ENCODE data around the gene CIBAR2.

CIBAR2 gene

DNA sequence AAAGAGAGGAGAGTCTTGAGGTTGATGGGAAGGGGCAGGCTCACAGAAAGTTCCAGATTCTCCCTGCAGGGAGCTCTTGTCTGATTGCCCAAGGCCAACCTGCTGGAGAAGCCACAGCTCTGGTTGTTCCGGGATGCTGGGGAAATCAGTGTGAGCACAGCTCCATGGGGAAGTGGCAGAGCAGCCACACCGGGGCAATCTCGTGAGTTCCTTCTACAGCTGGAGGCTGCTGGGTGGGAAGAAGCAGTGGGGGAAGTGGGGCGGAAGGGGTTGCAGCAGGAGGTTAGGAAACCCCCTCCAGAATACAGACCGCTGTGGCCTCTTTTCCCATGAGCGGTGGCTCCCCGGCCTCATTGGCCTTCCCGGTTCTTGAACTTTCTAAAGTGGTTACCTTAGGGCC lies 50.7 kb downstream of the CIBAR2 start:
- DNase-seq (ENCODE audit: low read depth): no peak
- TF ChIP-seq, protein P1, sequence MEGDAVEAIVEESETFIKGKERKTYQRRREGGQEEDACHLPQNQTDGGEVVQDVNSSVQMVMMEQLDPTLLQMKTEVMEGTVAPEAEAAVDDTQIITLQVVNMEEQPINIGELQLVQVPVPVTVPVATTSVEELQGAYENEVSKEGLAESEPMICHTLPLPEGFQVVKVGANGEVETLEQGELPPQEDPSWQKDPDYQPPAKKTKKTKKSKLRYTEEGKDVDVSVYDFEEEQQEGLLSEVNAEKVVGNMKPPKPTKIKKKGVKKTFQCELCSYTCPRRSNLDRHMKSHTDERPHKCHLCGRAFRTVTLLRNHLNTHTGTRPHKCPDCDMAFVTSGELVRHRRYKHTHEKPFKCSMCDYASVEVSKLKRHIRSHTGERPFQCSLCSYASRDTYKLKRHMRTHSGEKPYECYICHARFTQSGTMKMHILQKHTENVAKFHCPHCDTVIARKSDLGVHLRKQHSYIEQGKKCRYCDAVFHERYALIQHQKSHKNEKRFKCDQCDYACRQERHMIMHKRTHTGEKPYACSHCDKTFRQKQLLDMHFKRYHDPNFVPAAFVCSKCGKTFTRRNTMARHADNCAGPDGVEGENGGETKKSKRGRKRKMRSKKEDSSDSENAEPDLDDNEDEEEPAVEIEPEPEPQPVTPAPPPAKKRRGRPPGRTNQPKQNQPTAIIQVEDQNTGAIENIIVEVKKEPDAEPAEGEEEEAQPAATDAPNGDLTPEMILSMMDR (IDR thresholded peaks at IDR 0.05; ENCODE audit: low read depth, low read length, missing control alignments): no peak
- H3K4me3 ChIP-seq (ENCODE audit: low read depth, low read length): no peak overlapping the region
- in situ Hi-C loops (cut with HindIII; ENCODE audit: low sequenced_read_pairs): no loop called here

DNA sequence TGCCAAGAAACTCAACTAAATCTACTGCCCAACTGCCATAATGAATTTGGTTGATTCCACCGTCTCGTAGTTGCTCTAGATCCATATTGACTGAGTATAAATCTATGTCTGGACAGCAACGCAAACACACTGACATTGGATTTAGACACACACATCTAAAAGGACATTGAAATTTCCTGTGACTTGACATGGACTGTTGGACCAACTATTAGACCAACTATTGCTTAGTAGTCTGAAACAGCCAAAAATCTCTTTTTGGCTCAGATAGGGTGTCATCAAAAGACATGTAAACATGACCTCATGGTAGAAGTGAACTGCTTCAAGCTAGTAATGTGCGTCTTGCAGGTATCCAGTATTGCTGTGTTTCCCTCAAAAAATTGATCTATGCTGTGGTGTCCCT lies 53.4 kb downstream of the CIBAR2 start:
- TF ChIP-seq, protein P1 (IDR thresholded peaks at IDR 0.05; ENCODE audit: low read depth, low read length, missing control alignments): no peak
- H3K4me3 ChIP-seq (ENCODE audit: low read depth, low read length): no peak overlapping the region
- no peak for DNase-seq (ENCODE audit: low read depth)
- in situ Hi-C loops (cut with HindIII; ENCODE audit: low sequenced_read_pairs): no loop called here

DNA sequence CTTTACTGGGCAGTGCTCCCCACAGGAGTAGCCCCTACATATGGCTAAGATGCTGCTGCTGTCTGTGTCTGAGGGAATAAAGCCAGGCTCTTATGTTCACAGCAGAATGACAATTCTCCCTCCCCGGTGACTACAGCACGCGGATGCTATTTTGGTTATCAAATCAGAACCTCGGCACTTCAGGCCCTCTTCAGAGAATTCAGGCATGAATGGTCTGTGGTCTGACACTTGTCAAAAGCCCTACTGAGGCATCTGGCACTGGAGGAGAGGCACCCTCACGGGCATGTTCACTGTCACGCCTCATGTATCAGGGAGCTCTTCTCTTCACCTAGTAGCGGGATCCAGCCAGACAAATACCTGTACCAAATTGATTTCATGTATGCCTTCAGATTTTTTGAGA lies 54.3 kb downstream of the CIBAR2 start:
- DNase-seq (ENCODE audit: low read depth): no peak
- no peak overlapping the region for H3K4me3 ChIP-seq (ENCODE audit: low read depth, low read length)
- TF ChIP-seq, protein P1 (IDR thresholded peaks at IDR 0.05; ENCODE audit: low read depth, low read length, missing control alignments): no peak
- in situ Hi-C loops (cut with HindIII; ENCODE audit: low sequenced_read_pairs): no loop called here

DNA sequence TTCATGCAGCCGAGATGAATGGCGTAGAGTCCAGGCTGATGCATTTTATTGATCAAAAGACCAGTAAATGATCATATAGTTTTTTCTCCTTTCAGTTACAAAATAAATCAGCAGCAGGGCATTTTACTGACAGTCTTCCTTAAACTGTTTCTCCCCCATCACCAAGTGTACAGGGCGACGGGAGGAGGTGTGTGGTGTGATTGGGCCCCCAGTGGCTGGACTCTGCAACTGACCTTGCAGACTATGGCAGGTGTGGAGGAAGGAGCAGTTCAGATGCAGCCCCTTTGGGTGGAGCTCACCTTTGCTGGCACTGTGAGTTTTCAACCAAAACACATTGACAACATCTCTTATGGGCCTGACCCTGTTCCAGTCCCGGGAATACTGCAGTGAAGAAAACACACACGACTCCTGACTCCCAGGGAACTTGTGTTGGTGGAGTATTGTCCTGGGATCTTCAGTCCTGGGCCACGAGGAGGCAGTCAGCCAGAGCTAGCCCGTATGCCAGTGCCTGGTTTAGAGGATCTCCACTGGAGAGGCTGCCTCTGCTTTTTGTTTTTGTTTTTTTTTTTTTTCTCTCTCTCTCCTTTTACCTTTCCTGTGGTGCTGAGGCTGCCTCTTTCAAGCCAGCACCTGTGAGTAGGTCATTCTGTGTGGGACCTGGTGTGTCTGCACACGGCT lies 54.9 kb downstream of the CIBAR2 start:
- in situ Hi-C loops (cut with HindIII; ENCODE audit: low sequenced_read_pairs): no loop called here
- DNase-seq (ENCODE audit: low read depth): no peak
- H3K4me3 ChIP-seq (ENCODE audit: low read depth, low read length): no peak overlapping the region
- TF ChIP-seq, protein P1 (IDR thresholded peaks at IDR 0.05; ENCODE audit: low read depth, low read length, missing control alignments): peak; percentile 49

DNA sequence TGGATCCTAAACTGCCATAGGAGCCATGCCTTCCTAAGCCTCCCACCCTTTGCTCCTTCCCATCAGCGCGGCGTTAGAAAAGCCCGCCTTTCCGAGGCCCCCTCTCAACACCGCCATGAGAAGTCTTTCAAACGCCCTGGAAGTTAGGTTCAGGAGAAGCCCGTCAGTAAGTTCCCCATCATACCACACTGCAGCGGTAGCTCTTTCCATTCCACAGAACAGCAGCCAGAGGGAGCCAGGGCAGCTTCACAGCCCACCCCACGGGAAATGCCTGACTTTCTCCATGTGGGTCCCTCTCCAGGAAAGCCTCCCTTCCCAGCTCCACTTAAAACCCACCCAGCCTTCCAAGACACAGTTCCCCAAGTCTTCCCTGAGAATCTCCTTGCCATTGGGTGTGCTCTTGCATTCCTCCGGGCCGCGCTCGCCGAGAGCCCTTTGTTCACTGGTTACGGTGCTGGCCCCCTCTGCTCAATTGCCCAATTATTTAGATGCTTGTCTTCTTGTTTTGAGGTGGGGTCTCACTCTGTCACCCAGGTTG lies 56.0 kb downstream of the CIBAR2 start:
- no peak overlapping the region for H3K4me3 ChIP-seq (ENCODE audit: low read depth, low read length)
- no peak for DNase-seq (ENCODE audit: low read depth)
- TF ChIP-seq, protein P1 (IDR thresholded peaks at IDR 0.05; ENCODE audit: low read depth, low read length, missing control alignments): peak; percentile 55
- in situ Hi-C loops (cut with HindIII; ENCODE audit: low sequenced_read_pairs): no loop called here

DNA sequence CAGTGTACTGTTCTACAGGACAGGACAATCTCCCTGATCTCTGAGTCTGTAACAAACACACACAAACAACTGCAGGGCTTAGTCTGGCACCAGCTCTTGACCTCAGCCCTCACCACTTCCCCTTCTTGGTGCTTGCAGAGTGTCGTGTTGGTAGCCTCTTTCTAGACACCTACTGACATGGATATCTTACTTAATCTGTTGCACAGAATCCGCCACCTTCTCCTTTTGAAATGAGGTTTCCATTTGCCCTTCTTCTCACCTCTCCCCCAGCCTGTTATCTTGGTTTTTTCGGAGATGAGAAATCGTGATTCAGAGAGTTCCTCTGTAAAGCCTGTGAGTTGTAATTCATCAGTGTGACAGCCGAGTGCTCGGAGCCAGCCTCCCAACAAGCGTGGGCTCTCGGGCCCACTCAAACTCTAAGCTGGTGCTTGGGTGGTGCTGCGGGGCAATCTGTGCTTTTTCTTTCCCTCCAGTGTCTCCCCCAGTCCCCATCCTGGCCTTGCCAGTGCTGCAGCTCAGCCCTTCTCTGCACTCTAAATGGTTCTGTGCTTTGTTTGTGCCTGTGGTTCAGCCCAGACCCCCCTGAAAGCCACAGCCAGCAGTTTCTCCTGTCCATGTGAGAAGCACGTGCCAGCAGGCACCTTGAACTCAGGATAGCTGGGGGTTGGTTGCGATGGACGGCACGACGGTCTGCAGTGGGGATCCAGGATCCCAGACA lies 56.6 kb downstream of the CIBAR2 start:
- H3K4me3 ChIP-seq (ENCODE audit: low read depth, low read length): no peak overlapping the region
- TF ChIP-seq, protein P1 (IDR thresholded peaks at IDR 0.05; ENCODE audit: low read depth, low read length, missing control alignments): no peak
- in situ Hi-C loops (cut with HindIII; ENCODE audit: low sequenced_read_pairs): no loop called here
- DNase-seq (ENCODE audit: low read depth): peak; percentile 12
